CD4-positive, alpha-beta T cell treated with Interleukin-1 beta for 1 hour (primary cell): ENCODE data around the gene SLBP.
A peak's percentile ranks its signal among the peaks of the same experiment; 100 is the strongest.

ENCODE experiments used
- DNase-seq, 2 donors: peaks; one replicate each; pipeline ENCODE4 v3.0.0-alpha.2; 2020 to 2022

Gene SLBP

DNA sequence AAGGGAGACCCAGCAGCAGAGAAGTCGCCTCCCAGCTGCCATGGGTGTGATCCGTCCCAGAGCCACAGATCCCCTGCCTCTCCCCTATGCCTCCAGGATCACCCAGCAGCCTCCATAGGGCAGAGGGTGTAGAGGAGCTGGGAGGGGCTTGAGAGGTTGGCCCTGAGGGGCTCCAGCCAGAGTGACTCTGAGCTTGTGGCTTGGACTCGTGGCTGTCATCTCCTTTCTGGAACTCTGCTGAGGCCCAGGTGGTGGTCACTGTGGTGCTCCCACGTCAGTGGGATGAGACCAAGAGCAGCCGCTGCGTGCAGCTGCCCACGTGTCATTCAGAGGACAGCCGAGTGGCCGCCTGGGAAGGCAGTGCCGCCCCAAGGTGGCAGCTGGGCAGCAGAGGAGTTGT lies 13.4 kb upstream of the SLBP start:
- DNase-seq: no peak

- peak; percentile 64 to 81 for DNase-seq
Measured at GRCh38 chr4:1723131-1723801, 11.1 kb upstream of the SLBP start.

DNA sequence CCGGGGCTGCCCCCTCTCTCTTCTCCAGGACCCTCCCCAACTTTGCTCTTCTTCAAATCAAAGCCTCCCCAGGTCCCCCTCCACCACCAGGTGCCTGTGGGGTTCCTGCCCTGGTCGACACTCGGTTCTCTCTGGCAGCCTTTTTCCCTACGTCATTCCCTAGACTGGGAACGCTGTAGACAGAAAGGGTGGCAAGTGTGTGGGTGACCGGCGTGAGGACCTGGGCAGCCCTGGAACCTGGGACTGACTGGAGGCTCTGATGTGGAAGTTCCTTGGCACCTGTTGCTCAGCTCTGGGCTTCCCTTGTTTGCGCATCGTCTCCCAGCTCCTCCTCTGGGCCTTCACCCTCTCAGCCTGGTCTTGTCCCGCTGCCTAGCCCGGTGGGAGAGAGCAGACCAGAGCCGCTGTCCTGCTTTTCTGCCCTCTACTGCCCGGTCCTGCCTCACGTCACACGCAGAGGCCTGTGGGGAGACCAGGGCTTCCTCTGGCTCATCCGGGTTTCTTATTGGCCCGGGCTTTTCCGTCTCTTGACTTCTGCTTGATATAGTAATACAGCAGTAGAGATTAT lies 10.5 kb upstream of the SLBP start:
- DNase-seq: no peak

DNA sequence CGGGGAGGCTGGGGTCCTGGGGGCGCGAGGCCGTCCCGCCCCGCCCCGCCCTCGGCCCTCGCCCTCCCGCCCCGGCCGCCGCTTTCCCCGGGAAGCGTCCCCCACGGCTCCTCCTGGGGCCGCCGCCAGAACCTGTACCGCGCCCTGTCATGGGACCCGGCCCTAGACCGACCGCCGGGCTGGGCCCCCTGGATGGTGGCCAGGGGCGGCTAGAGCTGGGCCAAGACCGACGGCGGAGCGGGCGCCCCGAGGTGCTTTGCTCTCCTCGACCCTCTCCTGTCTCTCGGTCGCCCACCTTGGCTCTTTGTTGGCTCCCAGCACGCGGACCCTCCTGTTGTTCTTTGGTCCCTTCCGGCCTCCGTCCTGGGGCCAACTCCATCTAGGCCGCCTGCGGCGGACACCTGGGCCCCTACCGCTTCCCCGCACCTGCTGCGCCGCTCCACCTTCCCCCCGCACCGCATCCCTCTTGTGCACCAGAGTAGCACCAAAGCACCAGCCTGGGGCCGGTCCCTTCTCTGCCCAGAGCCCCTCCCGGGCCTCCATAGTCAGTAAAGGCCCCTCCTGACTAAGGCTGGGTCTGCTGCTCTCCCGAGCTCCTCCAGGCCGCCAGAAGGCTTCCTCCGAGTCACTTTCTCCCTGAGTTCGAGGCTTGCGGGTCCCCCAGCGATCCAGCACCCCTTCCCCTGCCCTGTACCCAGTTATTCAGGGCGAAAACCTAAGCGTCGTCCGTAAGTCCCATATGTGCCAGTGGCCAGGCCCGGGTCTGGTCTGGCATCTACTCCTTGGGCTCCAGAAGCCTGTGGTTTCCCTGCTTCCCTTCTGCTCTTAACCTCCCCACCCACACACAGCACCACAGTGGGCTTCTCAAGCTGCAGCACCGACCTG lies 9.8 kb upstream of the SLBP start:
- no peak for DNase-seq

DNA sequence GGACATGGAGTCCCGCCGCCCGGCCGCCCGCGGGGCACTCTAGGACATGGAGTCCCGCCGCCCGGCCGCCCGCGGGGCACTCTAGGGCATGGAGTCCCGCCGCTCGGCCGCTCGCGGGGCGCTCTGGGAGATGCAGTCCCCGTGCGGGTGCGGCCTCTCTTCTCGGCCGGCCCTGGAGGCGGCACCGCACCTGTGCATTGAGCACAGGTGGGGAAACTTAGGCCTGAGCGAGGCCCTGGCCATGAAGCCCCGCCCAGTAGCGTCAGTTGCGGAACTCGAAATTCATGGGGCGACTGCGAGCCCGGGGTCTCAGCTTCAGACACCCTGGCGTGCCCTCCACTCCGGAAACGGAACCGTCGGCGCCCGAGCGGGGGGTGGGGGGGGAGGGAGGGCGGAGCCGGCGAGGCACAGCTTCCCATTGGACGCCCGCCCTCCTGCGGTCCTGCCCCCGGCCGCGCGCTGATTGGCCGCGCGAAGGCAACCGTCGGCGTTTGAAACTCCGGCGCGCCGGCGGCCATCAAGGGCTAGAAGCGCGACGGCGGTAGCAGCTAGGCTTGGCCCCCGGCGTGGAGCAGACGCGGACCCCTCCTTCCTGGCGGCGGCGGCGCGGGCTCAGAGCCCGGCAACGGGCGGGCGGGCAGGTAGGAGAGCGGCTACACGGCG lies 9.0 kb upstream of the SLBP start, which contains the start of the genes TACC3 and TMEM129:
Gene TACC3 (plus strand): TSS at position 519 of the 663 bp plus-strand sequence. CDS start 1,901 bp downstream, outside the sequence.
Gene TMEM129 (minus strand): TSS at position 321 of the 663 bp plus-strand sequence. CDS start 486 bp downstream, outside the sequence.
- DNase-seq: peak; percentile 96 to 98

DNA sequence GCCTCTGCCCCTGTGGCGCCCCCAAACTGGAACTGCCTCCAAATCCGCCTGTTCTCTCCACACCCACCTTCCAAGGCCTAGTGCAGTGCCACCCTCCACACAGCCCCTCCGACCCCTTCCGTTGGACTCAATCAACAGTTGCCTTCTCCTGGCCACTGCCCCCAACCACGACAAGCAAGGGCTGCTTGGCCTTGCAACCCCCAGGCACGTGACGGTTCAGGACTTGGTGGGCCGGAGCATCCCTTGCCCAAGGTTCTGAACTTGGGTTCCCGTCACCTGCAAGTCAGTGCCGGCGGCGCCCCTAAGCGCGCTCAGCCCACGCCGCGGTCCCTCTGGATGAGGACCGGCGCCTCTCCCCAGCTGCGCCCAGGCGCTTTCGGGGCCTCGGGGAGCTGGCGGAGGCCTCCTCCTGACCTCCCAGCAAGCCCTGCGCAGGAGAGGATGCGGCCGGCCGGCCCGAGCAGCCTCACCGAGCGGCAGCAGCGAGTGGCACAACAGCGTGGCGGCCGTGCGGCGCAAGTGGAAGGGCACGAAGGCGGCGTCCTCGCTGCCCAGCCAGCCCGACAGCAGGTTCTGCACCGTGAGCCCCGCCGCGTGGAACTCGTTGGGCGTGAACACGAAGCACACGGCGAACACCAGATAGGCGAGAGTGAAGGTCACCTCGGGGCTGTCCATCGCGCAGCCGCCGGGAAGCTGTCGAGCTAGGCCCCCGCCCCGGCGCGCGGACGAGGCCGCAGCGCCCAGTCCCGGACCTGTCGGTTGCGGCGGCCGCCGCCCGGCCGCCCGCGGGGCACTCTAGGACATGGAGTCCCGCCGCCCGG lies 8.3 kb upstream of the SLBP start:
- peak; percentile 39 to 44 for DNase-seq

- no peak for DNase-seq
Measured at GRCh38 chr4:1718095-1718850, 6.2 kb upstream of the SLBP start.

DNA sequence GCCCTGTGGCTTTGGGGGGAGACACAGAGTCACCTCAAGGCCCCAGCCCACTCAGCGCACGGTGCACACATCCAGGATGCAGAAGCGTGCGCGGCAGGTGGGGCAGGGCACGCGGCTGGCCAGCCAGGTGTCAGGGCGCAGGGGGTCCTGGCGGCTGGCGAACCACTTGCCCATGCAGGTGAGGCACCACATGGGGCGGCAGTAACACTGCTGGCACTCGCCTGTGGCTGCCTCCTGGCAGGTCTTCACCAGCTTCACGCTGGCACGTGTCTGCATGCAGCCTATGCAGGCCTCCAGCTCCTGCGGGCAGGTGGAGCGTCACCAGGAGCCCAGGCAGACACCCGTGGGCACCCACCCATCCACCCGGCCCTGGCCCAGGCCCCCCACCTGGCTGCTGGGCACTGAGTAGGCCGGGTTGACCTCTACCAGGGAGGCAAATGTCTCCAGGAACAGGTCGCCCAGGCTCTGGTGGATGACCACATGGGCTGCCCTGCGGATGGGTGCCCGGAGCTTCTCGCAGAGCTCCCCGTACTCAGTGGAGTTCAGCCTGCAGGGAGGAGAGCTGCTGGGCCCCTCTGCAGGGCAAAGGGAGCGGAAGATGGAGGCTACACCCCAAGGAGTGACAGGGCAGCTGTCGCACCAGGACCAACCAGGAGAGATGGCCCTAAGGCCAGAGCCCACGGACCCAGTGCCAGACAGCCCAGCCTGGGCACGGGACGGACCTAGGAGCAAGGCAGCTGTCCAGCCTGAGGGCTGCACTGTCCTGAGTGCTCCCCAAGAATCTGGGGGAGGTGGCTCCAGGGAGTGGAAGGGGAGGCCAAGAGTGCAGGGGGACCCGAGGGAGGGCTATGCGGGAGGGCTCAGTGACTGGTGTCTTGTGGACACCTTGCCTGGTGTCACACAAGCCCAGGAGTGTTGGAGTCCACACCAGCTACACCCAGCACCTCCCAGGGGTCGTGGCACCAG lies 5.3 kb upstream of the SLBP start:
- no peak for DNase-seq

GRCh38 chr4:1716065-1716945 lies 4.2 kb upstream of the SLBP start:
- DNase-seq: no peak

GRCh38 chr4:1715002-1715758 lies 3.1 kb upstream of the SLBP start:
- DNase-seq: peak in 1 of 2 donors; percentile 61

DNA sequence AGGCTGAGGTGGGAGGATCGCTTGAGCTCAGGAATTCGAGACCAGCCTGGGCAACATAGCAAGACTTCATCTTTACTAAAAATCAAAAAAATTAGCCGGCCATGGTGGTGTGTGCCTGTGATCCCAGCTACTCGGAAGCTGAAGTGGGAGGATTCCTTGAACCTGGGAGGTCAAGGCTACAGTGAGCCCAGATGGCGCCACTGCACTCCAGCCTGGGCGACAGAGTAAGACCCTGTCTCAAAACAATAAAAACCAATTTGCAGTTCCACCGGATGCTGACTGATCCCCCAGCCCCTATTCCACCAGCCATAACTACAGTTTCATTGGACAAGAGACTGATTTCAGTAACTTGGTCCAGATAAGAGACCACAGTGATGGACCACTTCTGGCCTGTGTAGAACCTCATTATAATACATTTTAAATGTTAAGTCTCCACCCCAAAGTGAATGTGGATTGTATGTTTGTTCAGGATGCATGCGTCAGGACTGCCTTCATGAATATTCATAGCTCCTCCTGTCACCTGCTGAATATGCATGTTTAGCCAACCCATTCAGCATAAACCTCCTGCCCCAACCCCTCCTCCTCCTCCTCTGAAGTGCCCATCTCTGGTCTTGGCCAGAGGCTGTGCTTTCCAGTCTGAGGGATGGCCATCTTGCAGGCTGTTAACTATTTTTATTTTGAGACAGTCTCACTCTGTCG lies 2.3 kb upstream of the SLBP start:
- DNase-seq: no peak

GRCh38 chr4:1713003-1713851 lies 1.1 kb upstream of the SLBP start:
- no peak for DNase-seq

DNA sequence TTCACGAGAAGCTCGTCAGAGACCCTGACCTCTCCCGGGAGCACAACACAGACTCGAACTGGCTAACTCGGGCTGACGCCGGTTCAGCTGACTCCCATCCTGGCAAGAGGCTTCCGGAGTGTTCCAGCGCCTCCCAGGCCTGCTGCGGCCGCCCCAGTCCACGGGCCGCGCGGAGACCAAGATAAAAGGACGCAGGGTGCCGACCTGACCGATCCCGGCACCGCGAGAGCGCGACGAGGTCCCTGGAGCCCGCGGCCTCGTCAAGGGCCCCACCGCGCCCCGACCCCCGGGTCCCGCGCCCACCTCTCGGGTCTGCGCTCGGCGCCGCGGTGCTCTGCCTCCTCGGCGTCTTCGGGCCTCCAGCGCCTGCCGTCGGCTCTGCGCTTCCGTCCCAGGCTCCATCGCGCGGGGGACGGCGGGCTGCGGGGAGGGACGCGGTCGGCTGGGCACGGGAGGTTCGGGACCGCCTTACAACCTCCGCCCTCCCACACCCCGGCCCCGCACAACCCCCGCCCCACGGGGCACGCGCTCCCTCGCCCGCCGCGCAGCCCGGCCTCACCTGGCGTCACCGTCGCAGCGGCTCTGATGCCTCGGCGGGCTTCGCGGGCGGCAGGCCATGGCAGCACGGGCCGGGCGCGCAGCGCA lies 426 bp downstream of the SLBP start:
- DNase-seq: peak; percentile 35

DNA sequence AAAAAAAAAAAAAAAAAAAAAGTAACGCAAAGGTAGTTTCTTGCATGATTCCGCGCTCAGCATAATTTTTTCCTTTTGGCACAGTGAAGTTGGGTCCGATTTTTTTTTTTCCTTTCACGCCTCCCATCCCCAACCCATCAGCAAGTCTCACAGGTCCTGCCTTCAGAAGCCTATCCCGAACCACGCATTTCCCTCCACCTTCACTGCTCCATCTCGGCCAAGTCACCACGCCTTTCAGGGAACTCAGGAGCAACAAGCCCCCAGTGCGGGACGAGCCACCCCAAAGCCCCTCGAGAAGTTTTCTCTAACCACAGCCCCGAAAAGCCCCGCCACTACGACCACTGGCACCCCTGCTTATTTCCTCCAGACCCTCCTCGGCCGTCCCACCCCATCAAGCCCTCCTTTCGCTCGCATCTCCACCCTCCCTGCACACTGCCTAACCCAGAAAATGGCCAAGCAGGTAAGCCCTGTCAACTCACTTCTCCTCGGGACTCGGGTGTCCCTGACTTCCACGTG lies 1.0 kb downstream of the SLBP start:
- no peak for DNase-seq

DNA sequence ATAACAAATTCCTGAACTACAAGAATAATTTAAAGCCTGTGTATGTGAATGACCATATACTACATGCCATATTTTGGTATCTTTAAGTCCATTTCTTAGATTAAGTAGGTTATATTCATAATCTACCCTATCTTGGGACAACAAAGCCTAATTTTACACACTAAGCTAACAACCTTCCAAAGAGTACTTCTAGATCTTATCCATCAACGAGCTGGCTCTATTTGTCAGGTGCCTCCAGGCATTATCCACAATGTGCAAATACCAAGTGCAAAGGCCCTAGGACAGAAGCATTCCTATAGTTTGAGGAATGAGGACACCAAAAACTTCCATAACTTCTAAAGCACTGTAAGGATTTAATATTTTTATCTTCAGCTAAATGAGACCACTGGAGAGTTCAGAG lies 3.5 kb downstream of the SLBP start:
- no peak for DNase-seq

GRCh38 chr4:1706358-1706757 lies 5.8 kb downstream of the SLBP start:
- no peak for DNase-seq
